PC-3 (cell line): ENCODE measurements around the gene EPB41L4A.

Source experiments
- EZH2 ChIP-seq: fragments of 300-600 bp; sonication (generic); IDR thresholded peaks from one replicate; pipeline ENCODE4 v1.6.1; 2017; ENCODE audit warnings: antibody characterized with exemption, mild to moderate bottlenecking, low read length; ENCODE audit not compliant: unreplicated experiment
- EZH2phosphoT487 ChIP-seq: fragments of 300-600 bp; sonication (generic); IDR thresholded peaks from 2 replicates; pipeline ENCODE4 v1.6.1; 2018; ENCODE audit warnings: mild to moderate bottlenecking, antibody characterized with exemption, low read length, borderline replicate concordance

- TF ChIP-seq EZH2 (no peak), EZH2phosphoT487 (no peak)
These were observed 215.8 kb downstream of the EPB41L4A start for GRCh38 chr5:112203229-112203628.
